IPS DF 6.9 (cell line): ENCODE results near the gene ACSF3.

Experiments used
- DNase-seq: peaks from one replicate; pipeline ENCODE4 v3.0.0-alpha.2; 2013; ENCODE audit warnings: low read depth, low spot score
- H3K27ac ChIP-seq: one replicate; pipeline ENCODE4 v1.5.1; 2013; ENCODE audit warnings: low read length, control low read depth
- H3K27me3 ChIP-seq: 2 replicates; pipeline ENCODE4 v1.6.1; 2013; ENCODE audit warnings: mild to moderate bottlenecking, low read length; ENCODE audit not compliant: control insufficient read depth, insufficient read depth
- H3K36me3 ChIP-seq: 2 replicates; pipeline ENCODE4 v1.6.1; 2013; ENCODE audit warnings: low read length; ENCODE audit not compliant: control insufficient read depth, insufficient read depth
- H3K4me1 ChIP-seq: 2 replicates; pipeline ENCODE4 v1.6.1; 2013; ENCODE audit warnings: low read length; ENCODE audit not compliant: control insufficient read depth, insufficient read depth
- H3K4me3 ChIP-seq: 2 replicates; pipeline ENCODE4 v1.5.1; 2013; ENCODE audit warnings: mild to moderate bottlenecking, low read length
- H3K9me3 ChIP-seq: 2 replicates; pipeline ENCODE4 v1.6.1; 2013; ENCODE audit warnings: low read length, inconsistent platforms; ENCODE audit not compliant: control insufficient read depth, insufficient read depth
- WGBS: extraction: QIAGEN DNeasy Blood & Tissue Kit; methylation state at CpG from one replicate; pipeline ENCODE4 v1.1.7; 2013; ENCODE audit warnings: mixed read lengths, missing lambda C conversion rate; ENCODE audit not compliant: insufficient read length, insufficient coverage; 5-methylcytosine and 5-hydroxymethylcytosine counted together

ACSF3 gene

DNA sequence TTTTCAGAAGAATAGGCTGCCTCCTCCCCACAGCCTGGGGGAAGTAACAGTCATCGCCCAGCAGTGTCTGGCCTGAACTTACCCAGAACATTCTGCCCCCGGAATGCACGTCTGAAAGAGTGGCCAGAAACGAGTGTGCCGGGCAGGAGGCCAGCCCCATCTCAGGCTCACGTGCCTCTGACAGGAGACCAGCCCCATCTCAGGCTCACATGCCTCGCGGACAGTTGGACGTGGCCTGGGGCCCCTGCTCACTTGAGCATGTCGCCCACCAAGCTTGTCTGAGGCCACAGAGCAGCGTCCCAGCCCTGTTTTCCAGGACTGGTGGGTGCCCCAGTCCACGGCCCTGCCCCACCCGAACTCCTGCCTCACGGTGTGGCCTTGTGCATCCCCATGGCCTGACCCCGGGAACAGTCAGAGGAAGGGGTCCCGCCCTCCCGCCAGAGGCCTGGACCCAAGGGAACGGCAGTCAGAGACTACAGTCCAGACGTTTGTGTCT is 61.6 kb downstream of the ACSF3 start:
- no peaks in the 10 kb centered on the region for H3K4me1 ChIP-seq
- no peaks in the 10 kb centered on the region for H3K9me3 ChIP-seq
- no peaks in the 10 kb centered on the region for H3K36me3 ChIP-seq
- H3K4me3 ChIP-seq, result no peak overlapping the region
- no peak for DNase-seq
- no peak overlapping the region for H3K27ac ChIP-seq
- no peaks in the 10 kb centered on the region for H3K27me3 ChIP-seq
- no CpG with 5 or more reads among the region's 19 CpGs for WGBS

GRCh38 chr16:89155851-89156739 is 62.4 kb downstream of the ACSF3 start:
- no peak overlapping the region for H3K4me3 ChIP-seq
- no peaks in the 10 kb centered on the region; the same call in 1 of the 2 replicates for H3K36me3 ChIP-seq
- WGBS, result no CpG with 5 or more reads among the region's 24 CpGs
- H3K27me3 ChIP-seq, result no peaks in the 10 kb centered on the region
- H3K4me1 ChIP-seq, result no peaks in the 10 kb centered on the region
- H3K27ac ChIP-seq, result no peak overlapping the region
- DNase-seq, result no peak
- no peaks in the 10 kb centered on the region for H3K9me3 ChIP-seq

DNA sequence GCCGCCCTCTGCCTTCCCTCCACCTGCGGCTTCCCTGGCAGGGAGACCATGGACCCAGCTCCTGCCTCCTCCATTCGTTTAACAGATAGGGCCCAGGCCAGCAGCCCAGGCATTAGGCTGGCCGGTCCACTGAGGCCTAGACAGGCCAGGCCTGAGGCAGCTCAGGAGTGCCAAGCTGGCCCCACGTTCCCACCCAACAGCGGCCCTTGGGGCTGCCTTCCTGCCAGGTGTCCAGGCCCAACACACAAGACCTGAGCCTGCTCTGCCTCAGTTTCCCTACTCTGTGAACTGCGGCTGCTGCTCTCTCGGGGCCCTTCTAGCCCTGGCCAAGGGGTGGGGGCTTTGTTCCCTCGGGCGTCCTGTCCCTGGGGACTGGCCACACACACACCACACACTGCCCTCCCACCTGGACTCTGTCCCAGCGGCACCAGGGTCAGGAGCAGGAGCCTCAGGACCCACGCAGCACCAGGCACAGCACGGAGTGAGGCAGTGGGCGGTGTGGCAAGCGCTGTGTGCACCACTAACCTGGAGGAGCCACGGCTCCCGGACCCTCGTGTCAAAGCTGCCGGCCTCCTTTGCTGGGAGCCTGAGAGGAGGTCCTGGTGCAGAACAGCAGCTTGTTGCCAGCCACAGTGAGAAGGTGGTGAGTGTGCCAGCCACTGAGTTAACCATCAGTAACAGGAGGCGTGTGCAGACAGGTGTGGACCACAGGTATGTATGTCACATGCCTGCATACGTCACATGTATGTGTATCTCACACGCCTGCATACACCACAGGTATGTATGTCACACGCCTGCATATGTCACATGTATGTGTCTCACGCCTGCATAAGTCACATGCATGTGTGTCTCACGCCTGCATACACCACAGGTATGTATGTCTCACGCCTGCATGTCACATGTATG is 63.3 kb downstream of the ACSF3 start:
- no CpG with 5 or more reads among the region's 26 CpGs for WGBS
- Histone ChIP-seq H3K27me3 (no peaks in the 10 kb centered on the region), H3K27ac (no peak overlapping the region), H3K4me3 (no peak overlapping the region), H3K9me3 (no peaks in the 10 kb centered on the region), H3K4me1 (no peaks in the 10 kb centered on the region), H3K36me3 (no peaks in the 10 kb centered on the region; the same call in 1 of the 2 replicates)
- no peak for DNase-seq

DNA sequence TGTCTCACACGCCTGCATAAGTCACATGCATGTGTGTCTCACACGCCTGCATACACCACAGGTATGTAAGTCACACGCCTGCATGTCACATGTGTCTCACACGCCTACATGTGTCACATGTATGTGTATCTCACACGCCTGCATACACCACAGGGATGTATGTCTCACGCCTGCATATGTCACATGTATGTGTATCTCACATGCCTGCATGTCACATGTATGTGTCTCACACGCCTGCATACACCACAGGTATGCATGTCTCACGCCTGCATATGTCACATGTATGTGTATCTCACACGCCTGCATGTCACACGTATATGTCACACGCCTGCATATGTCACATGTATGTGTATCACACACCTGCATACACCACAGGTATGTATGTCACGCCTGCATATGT is 64.1 kb downstream of the ACSF3 start:
- WGBS, result no CpG with 5 or more reads among the region's 12 CpGs
- Histone ChIP-seq H3K9me3 (no peaks in the 10 kb centered on the region), H3K36me3 (no peaks in the 10 kb centered on the region; the same call in 1 of the 2 replicates), H3K27me3 (no peaks in the 10 kb centered on the region), H3K27ac (no peak overlapping the region), H3K4me3 (no peak overlapping the region), H3K4me1 (no peaks in the 10 kb centered on the region)
- no peak for DNase-seq

DNA sequence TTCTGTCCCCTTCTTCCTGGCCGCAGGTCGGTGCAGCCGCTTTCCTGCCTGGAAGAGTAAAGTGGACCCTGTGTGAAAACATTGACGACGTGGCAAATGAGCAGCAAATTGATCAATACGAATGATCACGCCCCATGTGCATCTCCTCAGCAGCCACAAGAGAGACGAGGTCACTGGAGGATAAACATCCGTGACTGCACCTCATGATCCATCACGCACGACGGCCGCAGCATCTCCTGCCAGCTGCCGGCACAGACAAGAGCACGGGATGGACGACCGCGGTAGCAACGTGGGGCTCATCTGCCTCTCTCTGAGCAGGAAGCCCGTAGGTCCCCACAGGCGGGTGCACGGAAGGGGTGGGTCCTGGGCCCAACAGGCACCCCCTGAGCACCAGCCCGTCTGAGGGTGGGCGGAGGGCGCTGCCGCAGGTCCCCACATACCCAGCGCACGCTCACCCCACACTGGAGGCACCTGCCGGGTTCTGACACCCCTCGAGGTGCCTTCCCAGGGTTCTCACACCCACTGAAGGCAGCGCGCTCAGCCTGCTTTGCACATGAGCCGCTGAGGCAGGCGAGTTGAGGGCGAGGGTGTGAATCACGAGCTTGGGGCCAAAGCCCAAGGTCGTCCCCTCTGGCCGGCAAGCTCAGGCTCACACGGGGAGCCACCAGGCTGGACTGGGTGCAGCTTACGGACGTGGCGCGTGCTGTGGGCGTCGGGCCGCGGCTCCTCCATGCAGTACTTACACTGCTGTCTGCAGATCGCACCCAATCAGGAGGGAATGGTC is 65.6 kb downstream of the ACSF3 start:
- Histone ChIP-seq H3K4me3 (no peak overlapping the region), H3K27me3 (no peaks in the 10 kb centered on the region), H3K4me1 (no peaks in the 10 kb centered on the region), H3K9me3 (no peaks in the 10 kb centered on the region), H3K27ac (no peak overlapping the region), H3K36me3 (no peaks in the 10 kb centered on the region; the same call in 1 of the 2 replicates)
- DNase-seq, result no peak
- WGBS, result no CpG with 5 or more reads among the region's 48 CpGs

DNA sequence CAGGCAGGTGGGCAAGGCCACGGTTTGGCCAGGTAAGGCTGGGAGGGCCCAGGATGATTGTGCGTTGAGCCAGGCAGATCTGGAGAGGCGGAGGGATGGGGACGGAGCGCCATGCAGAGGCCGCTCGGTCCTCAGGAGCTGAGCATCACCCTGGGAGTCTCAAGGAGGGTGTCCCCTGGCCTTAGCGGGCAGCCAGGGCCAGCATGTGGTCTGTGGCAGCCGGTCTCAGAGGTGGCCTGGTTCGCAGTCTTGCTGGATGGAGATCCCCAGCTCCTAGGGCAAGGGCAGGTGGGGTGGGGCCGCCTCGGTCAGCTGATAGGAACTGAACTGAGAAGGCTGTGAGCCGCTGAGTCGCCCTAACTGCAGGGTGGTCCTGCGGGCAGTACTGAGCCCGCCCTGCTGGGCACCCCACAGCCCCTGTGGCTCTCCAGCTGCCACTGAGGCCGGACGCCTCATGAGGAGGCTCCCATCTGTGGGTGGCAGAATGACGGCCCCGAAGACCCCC is 66.2 kb downstream of the ACSF3 start:
- H3K4me3 ChIP-seq, result no peak overlapping the region
- WGBS, result no CpG with 5 or more reads among the region's 20 CpGs
- no peaks in the 10 kb centered on the region; the same call in 1 of the 2 replicates for H3K36me3 ChIP-seq
- H3K27ac ChIP-seq, result no peak overlapping the region
- no peaks in the 10 kb centered on the region for H3K27me3 ChIP-seq
- DNase-seq, result no peak
- no peaks in the 10 kb centered on the region for H3K9me3 ChIP-seq
- H3K4me1 ChIP-seq, result no peaks in the 10 kb centered on the region

- H3K4me3 ChIP-seq, result no peak overlapping the region
- no peaks in the 10 kb centered on the region for H3K4me1 ChIP-seq
- H3K27me3 ChIP-seq, result no peaks in the 10 kb centered on the region
- H3K9me3 ChIP-seq, result no peaks in the 10 kb centered on the region
- WGBS, result no CpG with 5 or more reads among the region's 29 CpGs
- no peaks in the 10 kb centered on the region; the same call in 1 of the 2 replicates for H3K36me3 ChIP-seq
- DNase-seq, result no peak
- no peak overlapping the region for H3K27ac ChIP-seq
These were observed 67.5 kb downstream of the ACSF3 start for GRCh38 chr16:89160977-89161701.

- Histone ChIP-seq H3K4me3 (no peak overlapping the region; the same call in 1 of the 2 replicates), H3K36me3 (no peaks in the 10 kb centered on the region; the same call in 1 of the 2 replicates), H3K27ac (no peak overlapping the region), H3K4me1 (peaks cover 4% of the 10 kb centered on the region; the same call in 1 of the 2 replicates), H3K9me3 (no peaks in the 10 kb centered on the region), H3K27me3 (no peaks in the 10 kb centered on the region)
- WGBS, result no CpG with 5 or more reads among the region's 40 CpGs
- DNase-seq, result no peak
These were observed 68.4 kb downstream of the ACSF3 start for GRCh38 chr16:89161763-89162713.
